Urinary bladder (tissue), 4 donors: ENCODE measurements around the gene ABHD16B. TPM values are rescaled to one million over a fixed set of nuclear protein-coding genes. Genes with fewer than 3 reads are reported as not detected.
A peak's percentile ranks its signal among the peaks of the same experiment; 100 is the strongest.

Source experiments
- DNase-seq: peaks from one replicate; pipeline ENCODE4 v3.0.0-alpha.2; 2015; ENCODE audit errors: extremely low spot score
- H3K27ac ChIP-seq: one replicate; pipeline ENCODE4 v1.5.1; 2013; ENCODE audit warnings: low read depth, mild to moderate bottlenecking, moderate library complexity
- H3K36me3 ChIP-seq: one replicate; pipeline ENCODE4 v1.6.1; 2013; ENCODE audit warnings: mild to moderate bottlenecking, moderate library complexity; ENCODE audit not compliant: insufficient read depth
- H3K4me1 ChIP-seq: one replicate; pipeline ENCODE4 v1.6.1; 2013; ENCODE audit warnings: mild to moderate bottlenecking, moderate library complexity; ENCODE audit not compliant: insufficient read depth
- H3K4me3 ChIP-seq: one replicate; pipeline ENCODE4 v1.5.1; 2013; ENCODE audit warnings: low read depth, low read length
- WGBS: extraction: QIAGEN DNeasy Blood & Tissue Kit; methylation state at CpG from one replicate; pipeline ENCODE4 v1.1.7; 2013; 5-methylcytosine and 5-hydroxymethylcytosine counted together
- polyA plus RNA-seq: library from polyadenylated mRNA; stranded (reverse); fragments of 200-250 nt; gene quantifications from one replicate; pipeline ENCODE4 v1.2.3, GENCODE V29; 2013
- total RNA-seq: library from RNA; depleted of rRNA; stranded (reverse); fragments of >200 nt; gene quantifications from one replicate; pipeline ENCODE4 v1.2.3, GENCODE V29; 2014
- donor health status: healthy with polysubstance abuse.
- donor health status: healthy.

The ABHD16B gene
- total and polyA plus RNA-seq, 2 donors, result 0.68 TPM; not detected in 1

DNA sequence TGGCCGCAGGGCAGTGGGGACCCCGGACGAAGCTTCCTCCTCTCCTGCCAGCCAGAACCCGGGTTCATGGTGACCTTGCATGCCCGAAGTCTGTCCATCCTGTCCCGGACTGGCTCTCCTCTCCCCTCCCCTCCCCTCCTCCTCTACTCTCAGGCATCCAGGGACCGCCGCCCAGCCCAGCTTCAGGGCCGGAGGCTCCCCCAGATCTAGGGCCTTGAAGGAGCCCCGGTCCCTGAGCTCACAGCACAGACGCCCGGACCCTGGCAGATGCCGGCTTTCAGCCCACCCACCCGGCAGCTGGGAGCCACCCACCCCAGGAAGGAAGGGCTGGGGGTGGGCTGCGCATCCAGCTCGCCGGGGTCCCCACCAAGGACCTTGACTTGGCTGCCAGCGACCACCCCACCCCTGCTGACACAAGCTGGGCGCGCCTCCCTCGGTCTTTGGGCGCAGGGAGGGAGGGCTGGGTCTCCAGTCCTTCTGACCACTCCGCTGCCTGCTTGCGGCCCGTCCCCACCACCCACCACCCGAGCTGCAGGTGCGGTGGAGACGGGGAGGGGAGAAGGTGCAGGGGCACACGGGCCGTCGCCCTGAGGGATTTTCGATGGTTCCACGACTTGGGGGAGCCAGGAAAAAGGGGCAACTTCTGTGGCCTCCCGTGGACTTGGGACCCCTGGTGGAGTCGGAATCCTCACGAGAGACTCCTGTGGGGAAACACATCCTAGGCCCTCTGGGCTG lies 5.8 kb upstream of the ABHD16B start:
- no peak overlapping the region for H3K27ac ChIP-seq
- DNase-seq, result no peak
- H3K4me3 ChIP-seq, result peak overlapping the region; percentile 7
- H3K36me3 ChIP-seq, result no peaks in the 10 kb centered on the region
- peaks cover 3% of the 10 kb centered on the region for H3K4me1 ChIP-seq
- WGBS, result 34% methylated on average over 36 of the region's 36 CpGs

DNA sequence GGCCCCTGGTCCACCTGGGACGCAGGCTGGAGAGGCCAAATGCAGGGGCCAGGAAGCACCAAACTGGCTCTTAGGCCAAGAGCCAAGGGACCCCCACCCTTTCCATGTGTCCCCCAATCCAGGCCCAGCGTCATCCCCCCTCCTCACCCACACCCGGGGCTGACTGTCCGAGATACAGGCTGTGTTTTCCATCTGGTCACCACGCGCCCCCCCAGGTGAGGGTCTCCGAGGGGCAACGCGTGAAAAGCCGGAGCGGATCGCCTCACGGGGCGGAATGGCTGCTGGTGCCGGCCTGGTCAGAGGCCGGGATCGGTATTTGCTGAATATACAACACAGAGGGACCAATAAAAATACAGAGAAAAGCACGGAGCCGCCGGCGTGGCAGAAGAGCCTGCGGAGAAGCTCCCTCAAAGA lies 5.2 kb upstream of the ABHD16B start:
- H3K4me1 ChIP-seq, result peaks cover 3% of the 10 kb centered on the region
- DNase-seq, result no peak
- 59% methylated on average over 22 of the region's 22 CpGs for WGBS
- no peak overlapping the region for H3K4me3 ChIP-seq
- no peak overlapping the region for H3K27ac ChIP-seq
- no peaks in the 10 kb centered on the region for H3K36me3 ChIP-seq

DNA sequence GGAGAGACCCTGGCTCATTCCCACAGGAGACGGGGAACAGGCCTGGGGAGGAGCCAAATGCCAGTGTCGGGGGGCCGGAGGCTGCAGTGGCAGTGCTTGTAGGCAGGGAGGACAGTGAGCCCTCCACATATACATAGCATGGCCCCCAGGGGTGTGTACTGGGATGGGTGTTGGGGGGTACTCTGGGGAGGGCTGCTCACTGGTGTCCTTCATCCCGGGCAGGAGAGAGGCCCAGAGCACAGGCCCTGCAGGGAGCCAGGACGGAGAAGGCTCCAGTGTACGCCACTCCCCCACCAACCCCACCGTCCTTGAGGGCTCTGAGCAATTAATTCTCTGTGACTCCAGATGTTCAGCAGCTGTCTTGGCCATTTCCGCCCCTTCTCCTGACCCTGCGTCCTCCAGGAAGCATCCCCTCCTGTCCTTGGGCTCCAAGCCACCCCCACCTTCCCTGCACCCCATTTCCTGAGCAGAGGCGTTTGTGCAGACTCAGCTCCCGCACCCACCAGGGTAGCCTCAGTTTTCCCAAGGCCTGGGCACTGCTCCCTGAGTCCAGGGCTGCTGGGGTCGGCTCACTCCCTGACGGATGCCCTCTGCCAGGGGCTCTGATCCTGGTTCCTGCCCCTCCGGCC lies 3.4 kb upstream of the ABHD16B start:
- Histone ChIP-seq H3K36me3 (no peaks in the 10 kb centered on the region), H3K4me3 (no peak overlapping the region), H3K4me1 (peaks cover 3% of the 10 kb centered on the region), H3K27ac (peak overlapping the region; percentile 2)
- no peak for DNase-seq
- WGBS, result 23% methylated on average over 14 of the region's 14 CpGs

- 16% methylated on average over 12 of the region's 12 CpGs for WGBS
- Histone ChIP-seq H3K36me3 (no peaks in the 10 kb centered on the region), H3K4me1 (peaks cover 3% of the 10 kb centered on the region), H3K4me3 (no peak overlapping the region), H3K27ac (no peak overlapping the region)
- no peak for DNase-seq
These were observed 2.7 kb upstream of the ABHD16B start for GRCh38 chr20:63858393-63859165.

DNA sequence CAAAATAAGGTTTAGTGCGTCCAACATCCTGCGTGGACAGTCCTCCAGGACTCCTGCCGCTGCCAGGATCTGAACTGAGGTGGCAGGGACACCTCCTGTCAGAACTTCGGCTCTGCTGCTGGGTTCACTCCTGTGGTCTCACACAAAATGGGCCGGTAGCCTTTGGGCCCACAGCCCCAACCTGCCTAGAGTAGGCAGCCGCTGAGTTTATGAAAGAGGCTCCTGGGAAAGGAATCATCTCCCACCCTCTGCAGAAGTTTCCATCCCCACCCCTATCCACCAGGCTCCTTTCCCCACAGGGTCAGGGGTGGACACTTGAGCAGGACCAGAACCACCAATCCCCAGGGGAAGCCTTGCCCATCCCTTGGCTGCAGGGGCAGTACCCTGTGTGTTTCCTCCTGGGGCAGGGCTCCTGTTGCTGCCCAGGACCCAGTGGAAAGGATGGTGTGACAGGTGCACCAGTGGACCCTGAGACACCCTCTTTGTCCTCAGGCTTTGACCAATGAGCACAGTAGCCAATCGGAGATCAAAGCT lies 2.1 kb upstream of the ABHD16B start:
- DNase-seq, result no peak
- H3K27ac ChIP-seq, result no peak overlapping the region
- no peak overlapping the region for H3K4me3 ChIP-seq
- H3K36me3 ChIP-seq, result no peaks in the 10 kb centered on the region
- WGBS, result 43% methylated on average over 7 of the region's 7 CpGs
- peaks cover 2% of the 10 kb centered on the region for H3K4me1 ChIP-seq

- Histone ChIP-seq H3K27ac (no peak overlapping the region), H3K36me3 (no peaks in the 10 kb centered on the region), H3K4me3 (no peak overlapping the region), H3K4me1 (no peaks in the 10 kb centered on the region)
- 74% methylated on average over 17 of the region's 17 CpGs for WGBS
- no peak for DNase-seq
These were observed 810 bp upstream of the ABHD16B start for GRCh38 chr20:63860325-63861051.

GRCh38 chr20:63861981-63862901 lies 943 bp downstream of the ABHD16B start:
- Histone ChIP-seq H3K27ac (no peak overlapping the region), H3K36me3 (no peaks in the 10 kb centered on the region), H3K4me3 (no peak overlapping the region), H3K4me1 (no peaks in the 10 kb centered on the region)
- WGBS, result 96% methylated on average over 95 of the region's 95 CpGs
- no peak for DNase-seq

DNA sequence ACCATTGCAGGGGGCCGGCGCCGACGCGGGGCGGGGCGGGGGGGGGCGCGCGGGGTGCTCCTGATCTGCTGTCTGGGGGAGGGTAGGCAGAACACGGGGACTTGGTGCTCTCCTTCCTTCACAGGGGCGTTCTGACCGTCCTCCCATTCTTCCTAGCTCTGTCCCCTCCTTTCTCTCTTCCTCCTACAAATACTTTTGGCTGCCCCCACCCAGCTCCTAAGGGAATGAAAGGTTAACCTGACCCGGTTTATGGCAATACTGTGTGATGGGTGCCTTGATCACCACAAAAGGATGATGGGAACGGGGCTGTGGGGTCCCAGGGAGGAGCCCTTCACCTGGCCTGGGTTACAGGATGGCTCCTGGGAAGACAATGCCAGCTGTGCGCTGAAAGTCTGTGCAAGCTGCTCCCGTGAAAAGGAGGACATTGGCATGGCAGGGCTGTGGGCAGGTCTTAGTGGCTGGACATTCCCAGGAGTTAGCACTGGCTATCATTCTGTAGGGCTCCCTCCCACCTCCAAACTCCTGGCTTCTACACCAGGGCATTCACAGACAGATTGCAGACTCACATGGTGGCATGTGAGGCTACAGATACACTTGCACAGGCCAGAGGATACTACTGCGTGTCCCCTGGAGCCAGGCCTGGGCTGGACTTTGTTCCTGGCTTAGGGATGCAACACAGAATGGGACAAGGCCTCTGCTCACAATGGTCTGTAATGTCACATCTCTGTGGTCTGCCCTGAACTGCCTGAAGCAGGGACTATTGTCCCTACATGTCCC lies 1.9 kb downstream of the ABHD16B start:
- DNase-seq, result no peak
- Histone ChIP-seq H3K4me3 (no peak overlapping the region), H3K27ac (peak overlapping the region; percentile 86), H3K36me3 (no peaks in the 10 kb centered on the region), H3K4me1 (no peaks in the 10 kb centered on the region)
- WGBS, result 82% methylated on average over 18 of the region's 18 CpGs

DNA sequence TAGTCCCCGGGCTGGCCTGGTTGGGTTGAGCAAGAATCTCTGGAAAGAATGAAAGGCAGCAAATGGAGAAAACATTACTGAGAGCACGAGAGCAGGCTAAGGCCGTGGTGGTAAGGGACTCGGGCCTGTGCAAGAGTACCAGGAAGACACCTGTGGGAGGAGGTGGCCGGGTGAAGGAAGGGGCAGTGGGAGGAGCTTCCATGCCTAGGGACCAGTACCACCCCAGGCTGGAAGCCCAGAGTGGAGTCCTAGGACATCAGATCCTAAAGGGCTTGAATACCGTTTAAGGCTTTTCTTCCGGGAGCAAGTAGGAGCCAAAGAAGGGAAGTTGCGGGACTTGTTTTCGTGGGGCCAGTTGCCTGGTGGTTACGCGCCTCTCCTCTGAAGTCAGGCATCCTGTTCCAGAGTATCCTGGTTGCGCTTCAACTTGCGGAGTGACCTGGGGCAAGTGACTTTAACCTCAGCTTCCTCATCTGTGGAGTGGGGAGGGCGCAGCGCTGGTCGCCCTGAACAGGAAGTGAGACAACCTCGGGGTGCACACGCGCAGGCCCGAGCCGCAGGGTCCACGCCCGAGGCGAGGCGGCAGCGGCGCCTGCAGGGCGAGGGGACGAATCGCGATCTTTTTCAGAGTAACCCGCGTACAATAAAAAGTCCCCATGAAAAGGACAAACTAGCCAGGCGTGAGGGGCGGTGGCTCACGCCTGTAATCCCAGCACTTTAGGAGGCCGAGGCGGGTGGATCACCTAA lies 2.7 kb downstream of the ABHD16B start:
- no peak for DNase-seq
- Histone ChIP-seq H3K4me1 (no peaks in the 10 kb centered on the region), H3K4me3 (peak overlapping the region; percentile 59), H3K36me3 (no peaks in the 10 kb centered on the region), H3K27ac (peak overlapping the region; percentile 90)
- 9% methylated on average over 38 of the region's 38 CpGs for WGBS

DNA sequence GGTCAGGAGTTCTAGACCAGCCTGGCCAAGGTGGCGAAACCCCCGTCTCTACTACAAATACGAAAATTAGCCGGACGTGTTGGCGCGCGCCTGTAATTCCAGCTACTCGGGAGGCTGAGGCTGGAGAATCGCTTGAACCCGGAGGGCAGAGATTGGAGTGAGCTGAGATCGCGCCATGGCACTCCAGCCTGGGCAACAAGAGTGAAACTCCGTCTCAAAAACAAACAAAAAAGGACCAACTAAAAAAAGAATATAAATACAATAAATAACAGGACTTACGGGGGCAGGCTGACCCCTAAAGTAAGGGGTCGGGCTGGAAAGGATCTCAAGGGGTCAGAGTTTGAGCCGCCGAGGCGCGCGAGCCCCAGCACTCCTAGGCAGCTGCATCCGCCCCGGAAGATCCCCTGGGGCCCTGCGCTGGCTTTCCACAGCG lies 3.3 kb downstream of the ABHD16B start:
- H3K36me3 ChIP-seq, result no peaks in the 10 kb centered on the region
- no peaks in the 10 kb centered on the region for H3K4me1 ChIP-seq
- under 1% methylated on average over 25 of the region's 25 CpGs for WGBS
- peak overlapping the region; percentile 59 for H3K4me3 ChIP-seq
- no peak for DNase-seq
- H3K27ac ChIP-seq, result peak overlapping the region; percentile 90

DNA sequence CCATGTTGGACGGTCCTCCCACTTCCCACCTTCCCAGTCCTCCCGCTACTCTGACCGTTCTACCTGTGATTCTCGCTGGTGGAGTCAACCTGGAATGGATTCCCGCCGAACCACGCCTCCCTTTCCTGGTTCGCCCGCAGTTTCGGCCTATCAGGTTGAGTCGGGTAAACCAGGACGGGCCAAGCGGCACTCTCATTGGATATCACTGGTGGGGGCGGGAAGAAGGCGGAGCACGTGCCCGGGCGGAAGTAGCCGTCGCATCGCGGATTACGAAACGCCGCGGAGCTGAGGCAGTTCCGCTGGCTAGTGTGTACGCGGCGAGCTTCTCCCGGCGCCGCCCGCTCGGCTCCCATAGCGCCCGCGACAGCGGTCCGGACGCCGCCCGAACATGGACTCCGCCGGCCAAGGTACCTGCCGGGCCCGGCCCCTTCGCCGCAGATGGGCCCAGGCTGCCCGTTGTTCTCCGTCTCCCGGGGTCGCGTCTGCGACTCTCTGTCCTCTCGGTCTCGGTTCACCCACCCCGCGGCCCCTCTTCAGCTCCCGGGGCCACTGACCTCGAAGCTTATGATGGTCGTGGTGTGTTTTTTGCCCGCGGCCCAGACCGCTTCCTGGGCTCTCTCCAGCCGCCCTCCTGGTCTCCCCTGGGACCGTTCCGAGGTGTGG lies 3.8 kb downstream of the ABHD16B start, which contains the start of gene TPD52L2:
TSS of gene TPD52L2 (plus strand) at position 293 of the 663 bp plus-strand sequence. CDS start at position 389, 96 bp downstream.
- DNase-seq, result peak; percentile 96
- peak within 1 kb of the TSS; percentile 90 for H3K27ac ChIP-seq
- H3K4me1 ChIP-seq, result no peaks in the 10 kb centered on the region
- H3K36me3 ChIP-seq, result no peaks in the 10 kb centered on the region
- WGBS, result under 1% methylated on average over 68 of the region's 68 CpGs
- H3K4me3 ChIP-seq, result peak within 1 kb of the TSS; percentile 68
